DMS114 treated with DMSO at 0.1 percent for 48 hours (cell line): ENCODE measurements around the gene KLK1.
"Not testable (repeated sequence)": the region's sequence is repeated elsewhere in the genome, so short reads cannot be mapped to it uniquely, and the experiment has no call there.

Experiments used
- DNase-seq: peaks from one replicate; lab custom pipeline; 2025; ENCODE audit not compliant: unreplicated experiment; lab: John Stamatoyannopoulos, UW

The KLK1 gene

DNA sequence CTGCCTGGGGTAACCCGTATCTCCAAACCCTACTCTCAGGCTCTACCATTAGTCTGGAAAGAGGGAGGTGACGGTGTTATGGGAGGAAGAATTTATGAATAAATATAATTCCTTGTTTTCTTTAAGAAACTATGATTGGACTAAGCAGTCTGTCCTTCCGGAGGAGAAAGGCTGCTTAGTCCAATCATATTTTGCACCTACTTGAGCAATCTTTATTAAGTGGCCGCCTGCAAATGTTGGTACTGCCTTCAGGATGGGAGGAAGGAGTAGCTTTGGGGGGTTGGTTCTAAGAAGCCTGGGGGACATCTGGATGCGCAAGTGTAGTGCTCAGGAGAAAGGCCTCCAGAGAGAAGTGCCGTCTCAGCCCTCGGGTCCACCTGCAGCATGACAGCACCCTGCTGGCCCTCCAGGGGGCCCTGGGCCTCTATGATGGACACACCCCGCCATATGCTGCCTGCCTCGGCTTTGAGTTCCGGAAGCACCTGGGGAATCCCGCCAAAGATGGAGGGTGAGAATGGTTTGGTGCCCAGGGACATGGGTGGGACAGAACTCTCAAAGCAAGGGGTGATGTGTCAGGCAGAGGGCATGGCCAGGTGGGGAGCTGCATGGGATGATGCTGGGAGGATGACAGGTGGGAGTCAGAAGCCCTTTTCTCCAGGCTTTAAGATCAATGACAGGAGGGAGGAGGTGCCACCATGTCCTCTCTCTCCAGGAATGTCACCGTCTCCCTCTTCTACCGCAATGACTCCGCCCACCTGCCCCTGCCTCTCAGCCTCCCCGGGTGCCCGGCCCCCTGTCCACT lies 29.3 kb downstream of the KLK1 start:
- no peak for DNase-seq

- DNase-seq, result no peak
Observed at GRCh38 chr19:50793558-50794065, 30.0 kb downstream of the KLK1 start.

- no peak for DNase-seq
Observed at GRCh38 chr19:50792272-50793250, 31.0 kb downstream of the KLK1 start.

DNA sequence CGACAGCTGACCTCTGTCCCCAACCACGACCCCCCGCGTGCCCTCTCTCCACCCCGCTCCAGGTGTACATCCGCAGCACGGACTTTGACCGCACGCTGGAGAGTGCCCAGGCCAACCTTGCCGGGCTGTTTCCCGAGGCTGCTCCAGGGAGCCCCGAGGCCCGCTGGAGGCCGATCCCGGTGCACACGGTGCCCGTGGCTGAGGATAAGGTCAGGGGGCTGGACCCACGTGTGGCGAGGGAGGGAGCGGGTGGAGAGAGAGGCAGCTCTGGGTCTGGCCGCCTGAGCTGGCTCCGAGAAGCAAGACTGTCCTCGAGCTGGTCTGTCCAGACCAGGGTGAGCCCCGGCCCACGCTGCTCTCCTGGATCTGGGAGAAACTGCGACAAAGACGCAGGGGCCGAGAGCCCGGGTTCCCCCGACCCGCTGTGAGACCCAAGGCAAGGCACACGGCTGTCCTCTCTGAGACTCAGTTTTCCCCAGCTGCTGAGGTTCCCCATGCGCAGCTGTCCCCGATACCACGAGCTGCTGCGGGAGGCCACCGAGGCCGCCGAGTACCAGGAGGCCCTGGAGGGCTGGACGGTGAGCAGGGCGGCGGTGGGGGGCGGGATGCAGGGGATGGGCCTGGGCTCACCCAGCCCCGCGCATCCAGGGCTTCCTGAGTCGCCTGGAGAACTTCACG lies 31.9 kb downstream of the KLK1 start:
- no peak for DNase-seq

GRCh38 chr19:50790922-50791467 lies 32.6 kb downstream of the KLK1 start:
- no peak for DNase-seq

GRCh38 chr19:50790396-50790795 lies 33.2 kb downstream of the KLK1 start, which contains the start of gene ACP4:
Gene ACP4 (plus strand): TSS chr19:50790415. CDS start chr19:50790415, 0 bp downstream.
- no peak for DNase-seq

- no peak for DNase-seq
Observed at GRCh38 chr19:50785329-50785728, 38.3 kb downstream of the KLK1 start.

GRCh38 chr19:50784710-50785109 lies 38.9 kb downstream of the KLK1 start:
- DNase-seq, result no peak

GRCh38 chr19:50783848-50784152 lies 39.8 kb downstream of the KLK1 start:
- not testable (repeated sequence) for DNase-seq

DNA sequence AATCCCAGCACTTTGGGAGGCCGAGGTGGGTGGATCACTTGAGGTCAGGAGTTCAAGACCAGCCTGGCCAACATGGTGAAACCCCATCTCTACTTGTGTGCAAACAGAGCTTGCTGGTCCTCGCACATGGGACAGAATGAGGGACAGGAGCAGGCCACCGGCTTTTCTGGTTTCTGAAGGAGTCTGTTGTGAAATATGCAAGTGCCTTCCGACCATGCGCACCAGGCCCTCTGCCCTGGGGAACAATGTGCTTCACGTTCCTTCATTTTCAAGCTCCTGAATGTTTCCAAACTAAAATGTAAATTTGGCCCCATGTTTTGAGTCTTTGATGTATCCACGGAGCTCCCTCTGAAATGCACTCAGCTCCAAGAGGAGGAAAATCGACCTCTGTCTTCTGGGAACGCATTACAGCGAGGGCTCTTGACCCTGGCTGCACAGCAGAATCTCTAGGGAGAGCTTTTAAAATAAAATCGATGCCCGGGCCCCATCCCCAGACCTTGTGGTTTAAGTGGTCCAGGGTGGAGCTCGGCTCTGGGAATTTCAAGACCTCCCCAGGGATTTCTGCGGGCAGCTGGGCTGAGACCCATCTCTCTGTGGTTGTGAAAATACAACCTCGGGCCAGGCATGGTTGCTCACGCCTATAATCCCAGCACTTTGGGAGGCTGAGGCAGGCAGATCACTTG lies 42.7 kb downstream of the KLK1 start:
- DNase-seq, result no peak

DNA sequence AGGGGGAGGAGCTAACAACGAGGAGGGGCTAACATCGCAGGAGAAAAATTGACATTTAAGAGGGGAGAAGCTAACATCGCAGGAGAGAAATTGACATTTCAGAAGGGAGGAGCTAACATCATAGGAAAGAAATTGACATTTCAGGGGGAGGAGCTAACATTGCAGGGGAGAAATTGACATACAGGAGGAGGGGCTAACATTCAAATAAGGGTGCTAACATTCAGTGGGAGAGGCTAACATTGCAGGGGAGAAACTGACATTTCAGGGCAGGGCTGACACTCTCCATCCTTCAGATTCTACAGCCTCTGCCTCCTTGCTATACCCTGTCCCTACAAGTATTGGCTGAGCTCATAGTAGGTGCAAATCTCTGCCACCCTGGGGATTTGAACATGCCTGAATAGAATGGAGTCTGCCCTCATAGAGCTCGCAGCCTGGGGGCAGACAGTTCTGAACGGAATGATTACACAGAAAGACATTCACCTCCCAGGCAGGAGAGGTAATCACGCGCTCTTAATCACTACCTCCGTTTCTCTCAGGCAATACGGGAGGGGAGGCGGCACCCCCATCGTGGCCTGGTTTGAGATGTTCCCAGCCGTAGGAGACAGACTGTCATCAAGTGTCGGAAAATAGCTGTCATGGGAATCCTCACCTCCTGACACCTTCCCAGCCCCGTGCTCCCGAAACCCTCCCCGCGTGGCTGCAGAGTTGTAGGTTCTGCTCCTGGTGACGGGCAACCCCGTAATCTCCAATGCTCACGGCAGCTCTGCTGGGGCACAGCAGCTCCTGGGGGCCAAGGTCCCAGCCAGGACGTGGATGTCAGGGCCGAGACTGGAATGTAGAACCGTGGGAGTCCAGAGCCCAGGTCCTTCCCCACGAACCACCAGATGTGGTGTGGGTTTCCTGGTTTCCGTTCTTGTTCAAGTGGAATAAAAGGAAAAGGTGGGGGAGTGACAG lies 43.8 kb downstream of the KLK1 start:
- no peak for DNase-seq

- no peak for DNase-seq
Observed at GRCh38 chr19:50778906-50779430, 44.6 kb downstream of the KLK1 start.

GRCh38 chr19:50777830-50778303 lies 45.7 kb downstream of the KLK1 start:
- DNase-seq, result no peak

GRCh38 chr19:50777261-50777660 lies 46.3 kb downstream of the KLK1 start:
- no peak for DNase-seq

DNA sequence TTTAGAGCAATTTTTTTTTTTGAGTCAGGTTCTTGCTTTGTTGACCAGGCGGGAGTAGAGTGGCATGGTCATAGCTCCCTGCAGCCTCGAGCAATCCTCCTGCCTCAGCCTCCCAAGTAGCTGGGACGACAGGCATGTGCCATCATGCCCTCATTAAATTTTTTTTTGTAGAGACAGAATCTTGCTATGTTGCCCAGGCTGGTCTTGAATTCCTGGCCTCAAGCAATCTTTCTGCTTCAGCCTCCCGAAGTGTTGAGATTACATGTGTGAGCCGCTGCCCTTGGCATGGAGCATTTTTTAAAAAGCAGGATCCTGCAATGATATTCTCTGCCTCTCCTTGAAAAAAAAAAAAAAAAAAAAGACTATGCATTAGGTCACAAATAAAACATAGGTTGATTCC lies 47.5 kb downstream of the KLK1 start:
- no peak for DNase-seq

- DNase-seq, result not testable (repeated sequence)
Observed at GRCh38 chr19:50773454-50773853, 50.1 kb downstream of the KLK1 start.

GRCh38 chr19:50772912-50773311 lies 50.7 kb downstream of the KLK1 start:
- DNase-seq, result not testable (repeated sequence)

DNA sequence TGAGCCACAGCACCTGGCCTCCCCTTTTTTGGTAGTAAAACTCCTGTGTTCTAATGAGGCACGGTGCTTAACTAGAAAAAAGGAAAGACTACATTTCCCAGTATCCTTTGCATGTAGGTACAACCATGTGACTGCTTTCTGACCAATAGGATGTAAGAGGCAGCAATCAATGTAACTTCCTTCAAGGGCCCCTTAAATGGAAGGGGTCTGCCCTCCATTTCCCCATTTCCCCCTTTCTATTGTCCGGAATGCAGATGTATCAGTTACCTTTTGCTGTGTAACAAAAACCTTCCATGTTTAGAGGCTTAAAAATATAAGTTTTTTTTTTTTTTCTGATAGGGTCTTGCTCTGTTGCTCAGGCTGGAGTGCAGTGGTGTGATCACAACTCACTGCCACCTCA lies 51.1 kb downstream of the KLK1 start:
- DNase-seq, result no peak

GRCh38 chr19:50770888-50771287 lies 52.7 kb downstream of the KLK1 start:
- DNase-seq, result no peak
